ENCODE data around the gene OR52N1. TPM values are rescaled to one million over a fixed set of nuclear protein-coding genes. Genes with fewer than 3 reads are reported as not detected.

OR52N1 gene
- not detected in 2 replicates for total RNA-seq (2014; rRNA removed; shearing (Covaris generic))

- no peak for DNase-seq (ENCODE audit: low read depth)
These were observed at the start of gene OR52N1 for GRCh38 chr11:5791165-5791564. OR52N1 (minus strand) TSS chr11:5791265; CDS start chr11:5788816, 2,449 bp downstream.

GRCh38 chr11:5837695-5838094 is 46.6 kb upstream of the OR52N1 start:
- DNase-seq (ENCODE audit: low read depth): no peak

GRCh38 chr11:5833446-5833845 is 42.4 kb upstream of the OR52N1 start:
- DNase-seq (ENCODE audit: low read depth): no peak

- peak; percentile 42 for DNase-seq (ENCODE audit: low read depth)
These were observed 40.2 kb upstream of the OR52N1 start for GRCh38 chr11:5831196-5831829.

- peak; percentile 38 for DNase-seq (ENCODE audit: low read depth)
These were observed 27.3 kb upstream of the OR52N1 start for GRCh38 chr11:5818245-5818886.

GRCh38 chr11:5815534-5815933 is 24.5 kb upstream of the OR52N1 start:
- DNase-seq (ENCODE audit: low read depth): peak; percentile 21

GRCh38 chr11:5809905-5810795 is 19.1 kb upstream of the OR52N1 start:
- DNase-seq (ENCODE audit: low read depth): no peak

GRCh38 chr11:5809122-5809519 is 18.1 kb upstream of the OR52N1 start:
- peak; percentile 21 for DNase-seq (ENCODE audit: low read depth)

- DNase-seq (ENCODE audit: low read depth): peak; percentile 70
These were observed 17.5 kb upstream of the OR52N1 start, which contains the start of gene OR52N2 for GRCh38 chr11:5808500-5809121. OR52N2 (plus strand) TSS chr11:5808924; CDS start chr11:5820336, 11,412 bp downstream.

GRCh38 chr11:5807580-5807979 is 16.5 kb upstream of the OR52N1 start:
- no peak for DNase-seq (ENCODE audit: low read depth)

- DNase-seq (ENCODE audit: low read depth): no peak
These were observed 12.9 kb upstream of the OR52N1 start for GRCh38 chr11:5803982-5804381.

- no peak for DNase-seq (ENCODE audit: low read depth)
These were observed 5.5 kb upstream of the OR52N1 start for GRCh38 chr11:5796541-5796940.

- no peak for DNase-seq (ENCODE audit: low read depth)
These were observed 7.8 kb downstream of the OR52N1 start, which contains the start of gene OR52N5 for GRCh38 chr11:5783255-5783654. OR52N5 (minus strand) TSS chr11:5783355; CDS start chr11:5778634, 4,721 bp downstream.

- DNase-seq (ENCODE audit: low read depth): peak; percentile 12
These were observed 24.0 kb downstream of the OR52N1 start for GRCh38 chr11:5767056-5767455.

GRCh38 chr11:5753943-5754342 is 37.1 kb downstream of the OR52N1 start, which contains the start of gene OR52N4:
OR52N4 (plus strand) TSS chr11:5754243; CDS start chr11:5754741, 498 bp downstream.
- no peak for DNase-seq (ENCODE audit: low read depth)

GRCh38 chr11:5749836-5750235 is 41.2 kb downstream of the OR52N1 start:
- no peak for DNase-seq (ENCODE audit: low read depth)

- no peak for DNase-seq (ENCODE audit: low read depth)
These were observed 44.5 kb downstream of the OR52N1 start for GRCh38 chr11:5746614-5747013.

GRCh38 chr11:5738431-5738830 is 52.6 kb downstream of the OR52N1 start:
- DNase-seq (ENCODE audit: low read depth): no peak

GRCh38 chr11:5737670-5738392 is 53.2 kb downstream of the OR52N1 start:
- DNase-seq (ENCODE audit: low read depth): no peak

- peak; percentile 35 for DNase-seq (ENCODE audit: low read depth)
These were observed 54.0 kb downstream of the OR52N1 start for GRCh38 chr11:5737091-5737490.
